SJSA1 (cell line): ENCODE data around the gene FKBP7. TPM values are rescaled to one million over a fixed set of nuclear protein-coding genes. Genes with fewer than 3 reads are reported as not detected.
"Not testable (repeated sequence)": the region's sequence is repeated elsewhere in the genome, so short reads cannot be mapped to it uniquely, and the experiment has no call there.

Source experiments
- DNase-seq, 2 experiments: peaks; one replicate each; pipeline ENCODE4 v3.0.0-alpha.2; 2015 to 2020; ENCODE audit warnings: low spot score in 2 of 2, low read depth in 1 of 2
- H3K27ac ChIP-seq: fragments of 250-450 bp; sonication (Bioruptor Pico); 2 replicates; pipeline ENCODE4 v1.5.1; 2020; ENCODE audit warnings: mild to moderate bottlenecking, moderate library complexity
- H3K27me3 ChIP-seq: fragments of 250-450 bp; sonication (Bioruptor Pico); replicated peaks from 2 replicates; pipeline ENCODE4 v1.5.1; 2020; ENCODE audit warnings: mild to moderate bottlenecking, moderate library complexity
- H3K36me3 ChIP-seq: fragments of 250-450 bp; sonication (Bioruptor Pico); 2 replicates; pipeline ENCODE4 v1.5.1; 2020; ENCODE audit warnings: mild to moderate bottlenecking
- H3K4me1 ChIP-seq: fragments of 250-450 bp; sonication (Bioruptor Pico); replicated peaks from 2 replicates; pipeline ENCODE4 v1.6.1; 2021; ENCODE audit warnings: mild to moderate bottlenecking
- H3K4me3 ChIP-seq: fragments of 250-450 bp; sonication (Bioruptor Pico); 2 replicates; pipeline ENCODE4 v1.5.1; 2020; ENCODE audit warnings: mild to moderate bottlenecking
- H3K9me3 ChIP-seq: fragments of 250-450 bp; sonication (Bioruptor Pico); replicated peaks from 2 replicates; pipeline ENCODE4 v1.5.1; 2020; ENCODE audit warnings: mild to moderate bottlenecking
- total RNA-seq: library from RNA; depleted of rRNA; stranded (reverse); fragments of >200 nt; shearing (Covaris generic); gene quantifications from 2 replicates; pipeline ENCODE4 v1.2.3, GENCODE V29; 2014

FKBP7 gene
- total RNA-seq, 1 experiment from 2014 or later = 28.2 TPM

DNA sequence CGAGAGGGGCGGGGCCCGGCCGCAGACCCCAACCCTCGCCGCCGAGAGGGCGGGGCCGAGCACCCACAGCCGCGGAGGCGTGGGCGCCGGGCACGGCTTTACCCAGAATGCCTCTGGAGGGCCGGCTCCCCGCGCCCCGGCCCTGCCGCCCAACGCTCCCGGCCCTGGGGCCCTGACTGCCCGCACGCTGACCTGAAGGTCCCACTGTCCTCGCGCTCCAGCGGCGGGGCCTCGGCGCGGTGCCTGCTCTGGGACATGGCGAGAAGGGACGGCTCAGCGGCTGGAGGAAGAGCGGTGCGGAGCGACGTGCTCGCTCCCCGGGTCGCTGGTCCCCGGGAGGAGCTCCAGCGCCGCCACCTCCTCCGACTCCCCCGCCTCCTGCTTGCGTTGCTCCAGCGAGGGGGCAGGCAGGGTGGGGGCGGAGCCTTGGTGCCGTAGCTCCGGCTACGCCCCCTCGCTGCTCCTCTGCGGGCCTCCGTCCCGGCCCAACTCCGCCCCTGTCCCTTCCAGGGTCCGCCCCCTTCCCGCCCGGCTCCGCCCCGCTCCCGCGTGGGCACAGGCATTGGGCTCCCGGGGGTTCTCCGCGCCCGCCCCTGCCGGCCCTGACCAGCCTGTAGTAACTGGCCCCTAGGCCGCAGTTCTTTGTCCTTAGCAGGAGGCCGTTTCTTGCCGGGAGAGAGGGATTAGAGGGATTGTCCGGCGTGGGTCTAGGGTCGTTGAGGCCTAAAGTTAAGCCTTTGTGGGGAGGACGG lies 27.4 kb downstream of the FKBP7 start, which contains the start of the genes PJVK and PRKRA:
Gene PJVK, plus strand, starts transcription at position 605 of the 752 bp plus-strand sequence. CDS start 2,032 bp downstream, outside the sequence.
Gene PRKRA, minus strand, starts transcription at position 402 of the 752 bp plus-strand sequence. Its CDS starts 145 bp downstream, at position 257.
- peak within 1 kb of the TSS; percentile 89 for H3K4me3 ChIP-seq
- peak; percentile 98 to 99 for DNase-seq
- H3K4me1 ChIP-seq = peaks cover 16% of the 10 kb centered on the region
- H3K36me3 ChIP-seq = peaks cover 39% of the 10 kb centered on the region
- peak within 1 kb of the TSS; percentile 91 for H3K27ac ChIP-seq
- no peaks in the 10 kb centered on the region for H3K9me3 ChIP-seq
- H3K27me3 ChIP-seq = no peaks in the 10 kb centered on the region

GRCh38 chr2:178450524-178450773 lies 28.0 kb downstream of the FKBP7 start:
- peak overlapping the region; percentile 89 for H3K4me3 ChIP-seq
- no peak for DNase-seq
- H3K4me1 ChIP-seq = peaks cover 16% of the 10 kb centered on the region
- no peaks in the 10 kb centered on the region for H3K9me3 ChIP-seq
- H3K36me3 ChIP-seq = peaks cover 44% of the 10 kb centered on the region
- peak overlapping the region; percentile 91 for H3K27ac ChIP-seq
- H3K27me3 ChIP-seq = no peaks in the 10 kb centered on the region

DNA sequence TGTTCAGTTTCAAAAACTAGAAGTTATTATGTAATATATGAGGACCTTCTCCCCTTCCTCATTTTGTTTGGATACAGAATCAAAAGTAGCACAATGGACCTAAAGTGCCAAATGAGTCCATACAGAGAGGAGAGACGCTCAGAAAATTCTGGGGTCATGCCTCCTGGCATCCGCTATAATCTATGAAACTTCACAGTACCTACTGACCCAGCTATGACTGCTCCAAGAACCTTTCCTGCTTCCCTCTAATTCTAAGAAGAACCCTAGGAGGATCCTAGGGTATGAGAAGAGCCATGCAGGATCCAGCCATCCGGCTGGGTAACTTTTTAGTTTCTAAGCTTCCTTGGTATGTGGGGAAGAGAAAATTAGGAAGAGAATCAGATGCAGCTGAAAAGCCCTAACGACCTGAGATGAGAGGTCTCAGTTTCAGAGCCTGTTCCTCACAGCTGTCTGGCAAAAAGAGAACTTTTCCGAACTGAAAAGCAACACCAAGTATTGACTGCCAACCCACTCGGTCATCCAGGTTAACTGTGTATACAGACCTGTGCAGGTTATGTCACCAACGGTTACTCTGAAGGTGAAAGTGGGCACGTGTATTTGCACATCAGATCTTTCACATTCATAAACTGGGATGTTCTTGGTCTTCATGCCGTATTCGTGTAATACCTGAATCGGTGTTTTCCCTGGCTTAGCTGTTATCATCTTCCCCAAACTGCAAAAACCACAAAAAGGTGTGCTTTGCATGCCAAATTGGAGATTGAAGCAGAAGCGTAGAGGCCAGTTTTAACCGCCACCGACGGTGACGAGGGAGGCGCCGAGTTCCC lies 28.5 kb downstream of the FKBP7 start:
- Histone ChIP-seq H3K9me3 (no peaks in the 10 kb centered on the region), H3K27ac (peak overlapping the region; percentile 91), H3K27me3 (no peaks in the 10 kb centered on the region), H3K36me3 (peaks cover 50% of the 10 kb centered on the region), H3K4me3 (peak overlapping the region; percentile 89), H3K4me1 (peaks cover 16% of the 10 kb centered on the region)
- DNase-seq = peak in 1 of 2 experiments; percentile 3

- Histone ChIP-seq H3K36me3 (peaks cover 58% of the 10 kb centered on the region), H3K4me3 (no peak overlapping the region), H3K27me3 (no peaks in the 10 kb centered on the region), H3K27ac (no peak overlapping the region), H3K4me1 (peaks cover 16% of the 10 kb centered on the region), H3K9me3 (no peaks in the 10 kb centered on the region)
- no peak for DNase-seq
These were observed 29.3 kb downstream of the FKBP7 start for GRCh38 chr2:178448968-178449661.

GRCh38 chr2:178441426-178441825 lies 37.0 kb downstream of the FKBP7 start:
- no peak overlapping the region for H3K27ac ChIP-seq
- H3K4me1 ChIP-seq = no peaks in the 10 kb centered on the region
- DNase-seq = no peak
- peaks cover 76% of the 10 kb centered on the region for H3K36me3 ChIP-seq
- no peak overlapping the region for H3K4me3 ChIP-seq
- no peaks in the 10 kb centered on the region for H3K27me3 ChIP-seq
- no peaks in the 10 kb centered on the region for H3K9me3 ChIP-seq

GRCh38 chr2:178436662-178437061 lies 41.7 kb downstream of the FKBP7 start:
- H3K4me3 ChIP-seq = no peak overlapping the region
- H3K9me3 ChIP-seq = no peaks in the 10 kb centered on the region
- DNase-seq = no peak
- peaks cover 76% of the 10 kb centered on the region for H3K36me3 ChIP-seq
- no peak overlapping the region for H3K27ac ChIP-seq
- no peaks in the 10 kb centered on the region for H3K27me3 ChIP-seq
- no peaks in the 10 kb centered on the region for H3K4me1 ChIP-seq

GRCh38 chr2:178429336-178429735 lies 49.1 kb downstream of the FKBP7 start:
- no peak for DNase-seq
- H3K36me3 ChIP-seq = peaks cover 71% of the 10 kb centered on the region
- no peak overlapping the region for H3K27ac ChIP-seq
- no peak overlapping the region for H3K4me3 ChIP-seq
- H3K4me1 ChIP-seq = no peaks in the 10 kb centered on the region
- no peaks in the 10 kb centered on the region for H3K27me3 ChIP-seq
- H3K9me3 ChIP-seq = no peaks in the 10 kb centered on the region

GRCh38 chr2:178428396-178428806 lies 50.0 kb downstream of the FKBP7 start:
- Histone ChIP-seq H3K27me3 (no peaks in the 10 kb centered on the region), H3K36me3 (peaks cover 63% of the 10 kb centered on the region), H3K9me3 (no peaks in the 10 kb centered on the region), H3K27ac (no peak overlapping the region), H3K4me1 (no peaks in the 10 kb centered on the region), H3K4me3 (no peak overlapping the region)
- DNase-seq = no peak

GRCh38 chr2:178427458-178427857 lies 50.9 kb downstream of the FKBP7 start:
- no peaks in the 10 kb centered on the region for H3K4me1 ChIP-seq
- no peak for DNase-seq
- H3K36me3 ChIP-seq = peaks cover 61% of the 10 kb centered on the region
- H3K4me3 ChIP-seq = no peak overlapping the region
- no peaks in the 10 kb centered on the region for H3K27me3 ChIP-seq
- H3K9me3 ChIP-seq = no peaks in the 10 kb centered on the region
- H3K27ac ChIP-seq = no peak overlapping the region

- Histone ChIP-seq H3K4me3 (no peak overlapping the region), H3K27me3 (no peaks in the 10 kb centered on the region), H3K9me3 (no peaks in the 10 kb centered on the region), H3K36me3 (peaks cover 52% of the 10 kb centered on the region), H3K27ac (no peak overlapping the region), H3K4me1 (no peaks in the 10 kb centered on the region)
- DNase-seq = no peak
These were observed 52.0 kb downstream of the FKBP7 start for GRCh38 chr2:178426388-178426787.

GRCh38 chr2:178425255-178425827 lies 53.1 kb downstream of the FKBP7 start:
- Histone ChIP-seq H3K4me1 (no peaks in the 10 kb centered on the region), H3K9me3 (no peaks in the 10 kb centered on the region), H3K36me3 (peaks cover 44% of the 10 kb centered on the region), H3K27ac (no peak overlapping the region), H3K27me3 (no peaks in the 10 kb centered on the region), H3K4me3 (no peak overlapping the region)
- DNase-seq = no peak

GRCh38 chr2:178423746-178424145 lies 54.7 kb downstream of the FKBP7 start:
- not testable (repeated sequence) for H3K9me3 ChIP-seq, H3K4me3 ChIP-seq, H3K27ac ChIP-seq, H3K4me1 ChIP-seq, DNase-seq, H3K27me3 ChIP-seq
- peaks cover 30% of the 10 kb centered on the region for H3K36me3 ChIP-seq

- no peaks in the 10 kb centered on the region for H3K9me3 ChIP-seq
- peaks cover 18% of the 10 kb centered on the region for H3K36me3 ChIP-seq
- no peaks in the 10 kb centered on the region for H3K27me3 ChIP-seq
- H3K27ac ChIP-seq = no peak overlapping the region
- no peak for DNase-seq
- no peak overlapping the region for H3K4me3 ChIP-seq
- peaks cover 7% of the 10 kb centered on the region for H3K4me1 ChIP-seq
These were observed 56.3 kb downstream of the FKBP7 start for GRCh38 chr2:178422097-178422496.
